ENCODE measurements around the gene RASA4B. TPM values are rescaled to one million over a fixed set of nuclear protein-coding genes. Genes with fewer than 3 reads are reported as not detected.
A peak's percentile ranks its signal among the peaks of the same experiment; 100 is the strongest.

Gene RASA4B
- total and polyA plus RNA-seq, 9 of the 15 experiments (the other 6 are each of a cell fraction or from before 2014, with no cell fraction given), result 0.01 to 2.9 (median 1.5) TPM; not detected in 1

DNA sequence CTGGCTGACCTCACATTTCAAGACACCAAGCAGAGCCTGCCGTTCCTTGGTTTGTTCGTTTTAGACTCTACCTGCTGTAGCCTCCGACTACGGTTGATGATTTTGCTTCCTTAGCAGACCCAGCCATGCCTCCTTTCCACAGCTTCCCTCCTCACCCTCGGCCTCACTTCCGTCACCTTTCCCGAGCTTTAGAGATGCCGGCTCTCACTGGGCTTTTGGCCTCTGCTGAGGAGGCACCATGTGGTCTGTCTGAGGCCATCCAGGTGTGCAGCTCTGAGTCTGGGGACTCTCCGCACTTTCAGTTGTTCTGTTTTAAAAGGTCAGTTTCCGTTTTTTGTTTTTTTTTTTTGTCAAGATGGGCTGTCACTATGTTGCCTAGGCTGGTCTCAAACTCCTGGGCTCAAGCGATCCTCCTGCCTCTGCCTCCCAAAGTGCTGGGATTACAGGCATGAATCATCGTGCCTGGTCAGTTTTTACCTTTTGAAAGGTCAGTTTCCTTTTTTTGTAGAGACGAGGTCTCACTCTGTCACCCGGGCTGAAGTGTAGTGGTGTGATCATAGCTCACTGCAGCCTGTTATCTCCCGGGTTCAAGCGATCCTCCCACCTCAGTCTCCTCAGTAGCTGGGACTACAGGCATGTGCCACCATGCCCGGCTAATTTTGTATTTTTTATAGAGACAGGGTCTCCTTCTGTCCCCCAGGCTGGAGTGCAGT is 72.5 kb downstream of the RASA4B start (continued):
- no peak for TF ChIP-seq ZC3H11A (IDR thresholded peaks at IDR 0.05; ENCODE audit: low read depth, low read length)
- TF ChIP-seq, protein P1, sequence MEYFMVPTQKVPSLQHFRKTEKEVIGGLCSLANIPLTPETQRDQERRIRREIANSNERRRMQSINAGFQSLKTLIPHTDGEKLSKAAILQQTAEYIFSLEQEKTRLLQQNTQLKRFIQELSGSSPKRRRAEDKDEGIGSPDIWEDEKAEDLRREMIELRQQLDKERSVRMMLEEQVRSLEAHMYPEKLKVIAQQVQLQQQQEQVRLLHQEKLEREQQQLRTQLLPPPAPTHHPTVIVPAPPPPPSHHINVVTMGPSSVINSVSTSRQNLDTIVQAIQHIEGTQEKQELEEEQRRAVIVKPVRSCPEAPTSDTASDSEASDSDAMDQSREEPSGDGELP (CRISPR knock-in tag; IDR thresholded peaks at IDR 0.05; ENCODE audit: borderline replicate concordance), result 0 out of 2 replicates have a peak, but pooled peaks have one; percentile 25
- TF ChIP-seq ZNF668 (CRISPR knock-in tag; IDR thresholded peaks at IDR 0.05), result no peak
- no peak for TF ChIP-seq SAFB2 (IDR thresholded peaks at IDR 0.05; ENCODE audit: borderline replicate concordance, low read depth, low read length, severe bottlenecking)
- TF ChIP-seq SUPT5H (IDR thresholded peaks at IDR 0.05), result no peak
- TF ChIP-seq ZNF253 (CRISPR knock-in tag; conservative IDR thresholded peaks at IDR 0.05), result no peak
- TF ChIP-seq NFRKB (IDR thresholded peaks at IDR 0.05; ENCODE audit: low read depth), result no peak
- TF ChIP-seq GATA2 (CRISPR knock-in tag; IDR thresholded peaks at IDR 0.05), result no peak
- no peak for TF ChIP-seq FOXK2 (conservative IDR thresholded peaks at IDR 0.05 in 1 of 2, IDR thresholded peaks at IDR 0.05 in 1 of 2; ENCODE audit: low read depth in 2 of 2)
- no peak for TF ChIP-seq IFI16 (CRISPR knock-in tag; IDR thresholded peaks at IDR 0.05)
- TF ChIP-seq GTF3C2 (IDR thresholded peaks at IDR 0.05; ENCODE audit: borderline replicate concordance, extremely low read depth, insufficient read length), result no peak
- TF ChIP-seq BDP1 (IDR thresholded peaks at IDR 0.05; ENCODE audit: insufficient read depth, insufficient read length), result no peak
- TF ChIP-seq DPF2 (IDR thresholded peaks at IDR 0.05), result peak; percentile 72
- no peak for TF ChIP-seq SRSF7 (optimal IDR thresholded peaks at IDR 0.05; ENCODE audit: low read depth, low read length)
- TF ChIP-seq KLF6 (CRISPR knock-in tag; IDR thresholded peaks at IDR 0.05; ENCODE audit: borderline replicate concordance), result no peak
- peak; percentile 78 for TF ChIP-seq ARID1B (IDR thresholded peaks at IDR 0.05)
- TF ChIP-seq, protein P2, sequence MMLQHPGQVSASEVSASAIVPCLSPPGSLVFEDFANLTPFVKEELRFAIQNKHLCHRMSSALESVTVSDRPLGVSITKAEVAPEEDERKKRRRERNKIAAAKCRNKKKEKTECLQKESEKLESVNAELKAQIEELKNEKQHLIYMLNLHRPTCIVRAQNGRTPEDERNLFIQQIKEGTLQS (IDR thresholded peaks at IDR 0.05), result peak; percentile 46
- TF ChIP-seq, protein P2 (CRISPR knock-in tag; conservative IDR thresholded peaks at IDR 0.05), result no peak
- no peak for TF ChIP-seq AFF1 (IDR thresholded peaks at IDR 0.05; ENCODE audit: low read depth in 1 of 2, partially characterized antibody in 2 of 2)
- no peak for TF ChIP-seq TAF15 (IDR thresholded peaks at IDR 0.05; ENCODE audit: low read depth, low read length)
